Mucosa of gallbladder (tissue), 1 donor: Measurements from ENCODE around the gene TRIM66. TPM values are rescaled to one million over a fixed set of nuclear protein-coding genes. Genes with fewer than 3 reads are reported as not detected.
A peak's percentile ranks its signal among the peaks of the same experiment; 100 is the strongest.
"Not testable (repeated sequence)": the region's sequence is repeated elsewhere in the genome, so short reads cannot be mapped to it uniquely, and the experiment has no call there.

ENCODE experiments used
- DNase-seq: peaks from one replicate; pipeline ENCODE4 v3.0.0-alpha.2; 2020; ENCODE audit warnings: low spot score
- total RNA-seq: library from RNA; stranded (reverse); gene quantifications from one replicate; pipeline ENCODE4 v1.2.1, GENCODE V29; 2021
- donor health status: DM: no; HTN: no; CAD: no.

The TRIM66 gene
- total RNA-seq, 1 donor from 2014 or later: 7.1 TPM

DNA sequence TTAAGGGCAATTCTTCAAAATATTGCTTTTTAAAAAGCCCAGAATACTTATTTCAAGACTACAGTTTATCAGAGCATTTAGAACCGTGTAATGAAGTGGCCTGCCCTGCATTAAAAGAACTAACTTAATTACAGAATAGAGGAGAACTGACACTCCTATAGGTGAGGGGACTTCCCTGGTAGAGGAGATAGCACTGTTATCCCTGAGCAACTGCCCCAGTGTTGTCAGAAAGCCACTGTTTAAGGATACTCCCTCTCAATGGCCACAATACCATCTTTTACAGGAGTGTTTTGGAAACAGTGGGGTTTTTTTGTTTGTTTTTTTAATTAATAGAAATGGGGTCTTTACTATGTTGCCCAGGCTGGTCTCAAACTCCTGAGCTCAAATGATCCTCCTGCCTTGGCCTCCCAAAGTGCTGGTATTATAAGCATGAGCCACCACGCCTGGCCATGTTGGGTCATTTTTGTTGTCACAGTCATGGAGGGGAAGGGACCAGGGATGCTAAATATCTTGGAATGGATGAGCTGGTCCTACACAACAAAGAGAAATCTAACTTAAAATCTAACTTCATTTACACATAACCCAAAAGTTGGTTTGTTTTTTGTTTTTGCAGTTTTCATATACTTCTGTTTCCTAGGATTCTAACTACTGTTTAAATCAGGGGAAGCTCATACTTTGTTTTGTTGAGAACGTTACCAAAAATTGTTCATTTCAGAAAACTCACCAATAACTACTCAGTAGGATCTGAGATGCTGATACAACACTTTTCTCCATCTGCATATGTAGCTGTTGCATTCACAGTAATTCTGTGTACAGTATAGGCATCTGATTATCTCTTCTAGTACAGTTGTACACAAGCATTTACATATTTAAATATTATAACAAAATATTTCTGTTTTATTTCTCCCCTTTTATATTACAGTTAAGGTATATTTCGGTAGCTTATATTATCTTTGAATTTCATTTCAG lies 8.2 kb upstream of the TRIM66 start:
- no peak for DNase-seq

GRCh38 chr11:8689726-8690255 lies 7.3 kb upstream of the TRIM66 start:
- DNase-seq: no peak

GRCh38 chr11:8688414-8689362 lies 6.2 kb upstream of the TRIM66 start:
- peak; percentile 95 for DNase-seq

DNA sequence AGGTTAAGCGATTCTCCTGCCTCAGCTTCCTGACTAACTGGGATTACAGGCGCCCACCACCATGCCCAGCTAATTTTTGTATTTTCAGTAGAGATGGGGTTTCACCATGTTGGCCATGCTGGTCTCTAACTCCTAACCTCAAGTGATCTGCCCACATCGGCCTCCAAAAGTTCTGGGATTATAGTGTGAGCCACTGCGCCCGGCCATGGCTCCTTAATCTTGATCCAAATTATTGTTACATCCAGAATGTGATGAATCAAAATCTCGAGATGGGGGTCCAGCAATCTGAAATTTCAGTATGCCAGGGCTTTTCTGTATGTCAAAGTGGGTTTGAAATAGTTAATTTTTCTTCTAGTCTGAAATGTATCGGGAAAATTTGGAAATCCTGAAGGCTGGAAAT lies 3.9 kb upstream of the TRIM66 start:
- DNase-seq: no peak

- DNase-seq: no peak
These were observed 3.4 kb upstream of the TRIM66 start for GRCh38 chr11:8685820-8686219.

DNA sequence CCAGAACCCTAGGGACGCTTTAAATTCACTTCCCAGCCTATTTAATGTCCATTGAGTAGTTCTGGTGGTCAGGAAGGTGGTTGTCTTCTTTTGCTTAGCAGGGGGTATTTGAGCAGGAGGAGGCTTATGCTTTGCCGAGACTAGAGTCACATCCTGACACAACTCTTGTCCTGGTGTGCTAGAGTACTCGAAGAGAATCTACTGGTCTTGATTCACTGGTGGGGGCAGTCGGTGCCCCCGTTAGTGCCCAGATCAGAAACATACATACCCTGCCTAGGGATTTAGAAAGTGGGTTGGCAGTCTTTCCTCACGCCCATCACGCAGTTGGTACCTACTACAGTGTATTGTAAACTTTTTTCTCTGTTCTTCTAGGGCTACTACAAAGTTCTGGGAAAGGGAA lies 2.8 kb upstream of the TRIM66 start:
- DNase-seq: no peak

GRCh38 chr11:8684600-8685290 lies 2.3 kb upstream of the TRIM66 start:
- DNase-seq: no peak

DNA sequence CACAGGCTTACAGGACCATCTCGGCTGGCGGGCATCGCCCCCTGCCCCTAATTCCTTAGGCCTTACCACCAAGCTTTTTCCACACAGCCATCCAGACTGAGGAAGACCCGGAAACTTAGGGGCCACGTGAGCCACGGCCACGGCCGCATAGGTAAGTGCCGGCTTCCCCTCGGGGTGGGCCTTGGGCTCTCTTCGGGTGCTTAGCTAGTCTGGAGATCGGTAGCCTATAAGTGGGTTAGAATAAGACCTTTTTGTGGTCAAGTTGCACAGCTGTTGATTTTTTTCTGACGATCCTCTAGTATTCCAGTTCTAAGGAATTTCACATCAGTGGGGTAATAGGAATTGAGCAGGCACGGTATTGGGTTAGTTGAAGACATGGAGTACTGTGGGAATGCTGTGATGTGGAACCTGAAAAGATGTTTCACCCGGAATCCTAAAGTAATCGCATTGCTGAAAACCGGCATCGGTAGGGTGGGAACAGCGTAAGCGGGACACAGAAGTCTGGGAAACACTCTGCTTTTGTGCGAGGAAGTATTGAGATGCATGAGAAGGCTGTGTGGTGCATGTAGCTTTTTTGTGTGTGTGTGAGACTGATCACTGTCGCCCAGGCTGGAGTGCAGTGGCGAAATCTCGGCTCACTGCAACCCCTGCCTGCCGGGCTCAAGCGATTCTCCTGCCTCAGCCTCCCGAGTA lies 796 bp upstream of the TRIM66 start:
- DNase-seq: no peak

GRCh38 chr11:8681837-8682302 lies 595 bp downstream of the TRIM66 start:
- DNase-seq: no peak

- no peak for DNase-seq
These were observed 3.5 kb downstream of the TRIM66 start for GRCh38 chr11:8679006-8679405.

- no peak for DNase-seq
These were observed 6.0 kb downstream of the TRIM66 start for GRCh38 chr11:8676458-8676857.

DNA sequence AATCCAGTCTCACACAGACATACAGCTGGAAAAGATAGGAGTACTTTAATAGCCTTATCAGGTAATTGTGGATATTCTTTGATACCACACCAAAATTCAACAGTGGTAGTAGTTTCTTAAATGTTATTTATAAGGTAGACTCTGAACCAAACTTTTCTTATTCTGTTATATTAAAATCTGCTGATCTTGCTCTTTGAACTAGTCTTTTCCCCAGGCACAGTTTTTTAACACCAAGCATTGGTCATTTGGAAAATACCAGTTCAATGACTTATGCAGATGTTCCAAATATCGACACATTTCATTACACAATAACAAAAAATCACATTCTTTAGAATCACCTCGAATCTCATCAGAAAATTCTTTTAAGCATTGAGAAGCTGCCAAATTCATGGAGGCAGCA lies 7.6 kb downstream of the TRIM66 start:
- DNase-seq: no peak

DNA sequence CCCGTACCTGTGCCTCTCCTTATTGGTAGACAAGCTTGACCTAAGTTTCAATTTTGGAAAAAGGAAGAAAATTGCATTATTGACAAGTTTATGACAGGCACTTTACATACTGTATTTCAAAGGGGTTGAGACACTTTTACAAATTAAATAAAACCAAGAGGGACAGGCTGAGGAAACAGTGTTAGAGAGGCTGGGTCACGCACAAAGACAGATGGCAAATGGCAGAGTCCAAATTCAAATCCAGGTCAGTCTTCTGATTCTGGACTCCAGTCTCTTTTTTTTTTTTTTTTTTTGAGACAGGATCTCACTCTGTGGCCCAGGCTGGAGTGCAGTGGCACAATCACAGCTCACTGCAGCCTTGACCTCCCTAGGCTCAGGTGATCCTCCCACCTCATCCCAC lies 10.1 kb downstream of the TRIM66 start:
- DNase-seq: no peak

DNA sequence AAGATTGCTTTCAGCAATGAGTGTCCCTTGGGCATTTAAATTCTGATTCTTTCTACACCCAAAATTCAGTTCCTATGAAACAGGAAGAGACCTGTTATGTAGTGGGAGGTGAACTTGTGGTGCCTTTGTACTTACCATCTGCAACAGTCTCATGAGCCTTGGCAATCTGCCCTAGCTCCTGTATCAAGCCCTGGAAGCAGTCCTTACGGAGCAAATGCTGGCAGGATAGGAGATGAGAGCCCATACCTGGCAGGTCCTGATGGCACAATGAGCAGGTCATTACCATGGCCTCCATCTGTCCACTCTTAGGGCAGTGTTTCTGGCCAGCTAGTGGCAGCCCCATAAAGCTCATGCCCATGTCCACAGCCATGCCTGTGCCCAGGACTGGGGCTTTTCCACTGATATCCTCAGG lies 10.8 kb downstream of the TRIM66 start:
- DNase-seq: no peak

GRCh38 chr11:8671193-8671612 lies 11.3 kb downstream of the TRIM66 start:
- peak; percentile 48 for DNase-seq

DNA sequence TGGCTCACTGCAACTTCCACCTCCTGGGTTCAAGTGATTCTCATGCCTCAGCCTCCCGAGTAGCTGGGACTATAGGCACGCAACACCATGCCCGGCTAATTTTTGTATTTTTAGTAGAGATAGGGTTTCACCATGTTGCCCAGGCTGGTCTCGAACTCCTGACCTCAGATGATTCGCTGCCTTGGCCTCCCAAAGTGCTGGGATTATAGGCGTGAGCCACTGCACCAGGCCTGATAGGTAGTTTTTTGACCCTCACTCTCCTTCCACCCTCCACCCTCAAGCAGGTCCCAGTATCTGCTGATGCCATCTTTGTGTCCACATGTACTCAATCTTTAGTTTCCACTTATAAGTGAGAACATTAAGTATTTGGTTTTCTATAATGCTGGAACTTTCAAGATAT lies 12.4 kb downstream of the TRIM66 start:
- not testable (repeated sequence) for DNase-seq

DNA sequence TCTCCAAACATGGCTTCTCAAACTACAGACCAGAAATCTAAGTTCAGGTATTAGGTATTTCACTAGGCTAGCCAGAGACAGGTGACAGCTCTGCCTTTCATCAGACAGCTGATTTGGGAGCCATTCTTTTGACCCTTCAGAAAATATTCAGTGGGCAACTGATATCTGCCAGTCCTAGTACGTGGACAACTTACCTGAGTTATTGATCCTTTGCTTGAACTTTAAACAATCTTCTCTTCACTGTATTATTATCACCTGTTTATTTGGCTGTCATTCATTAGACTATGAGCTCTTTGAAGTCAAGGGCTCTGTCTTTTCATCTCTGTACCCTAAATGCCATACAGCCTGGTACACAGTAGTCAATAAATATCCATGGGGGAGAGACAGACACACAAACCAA lies 17.2 kb downstream of the TRIM66 start:
- DNase-seq: no peak

DNA sequence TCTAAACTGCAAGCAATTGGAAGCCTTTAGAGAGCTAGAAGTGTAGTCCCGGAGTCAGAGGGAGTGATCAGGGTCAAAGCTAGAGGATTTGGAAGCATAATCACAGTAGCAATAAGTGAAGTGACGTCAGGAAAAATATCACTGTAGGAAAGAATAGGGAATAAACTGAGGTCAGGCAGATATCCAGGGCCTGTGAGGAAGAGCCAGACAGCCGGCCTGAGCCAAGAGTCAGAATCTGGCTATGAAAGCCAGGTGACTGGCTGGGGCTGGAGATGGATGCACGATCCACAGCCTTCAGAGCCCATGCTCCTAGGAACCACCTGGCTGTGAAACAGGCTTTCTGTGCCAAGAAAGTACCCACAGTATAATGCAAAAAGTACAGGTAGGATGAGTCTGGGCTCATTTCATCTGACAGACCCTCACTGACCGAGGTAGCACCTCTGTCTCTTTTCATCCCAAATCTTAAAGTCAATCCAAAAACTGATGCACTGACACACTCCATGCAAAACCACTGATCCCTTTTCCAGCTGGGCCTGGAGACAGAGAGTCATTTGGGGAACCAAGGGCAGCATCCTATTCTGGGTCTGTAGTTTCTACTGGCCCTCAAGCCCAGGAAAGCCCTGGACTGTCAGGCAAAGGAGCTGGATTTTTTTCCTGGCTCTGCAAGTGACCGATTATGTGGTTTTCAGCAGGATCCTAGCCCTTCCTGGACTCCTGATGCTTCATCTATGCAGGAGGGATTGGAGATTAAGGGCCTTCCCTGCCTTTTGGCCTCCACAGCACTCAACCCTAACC lies 21.3 kb downstream of the TRIM66 start:
- no peak for DNase-seq

- DNase-seq: no peak
These were observed 24.0 kb downstream of the TRIM66 start for GRCh38 chr11:8658321-8659057.
